ENCODE measurements around the gene RGS1.

Gene RGS1

GRCh38 chr1:192628396-192629057, 53.0 kb downstream of the RGS1 start:
- TF ChIP-seq POLR2AphosphoS5 (IDR thresholded peaks at IDR 0.05; ENCODE audit: low read depth, low read length): no peak

GRCh38 chr1:192629612-192630011, 54.0 kb downstream of the RGS1 start:
- TF ChIP-seq SIN3A (IDR thresholded peaks at IDR 0.05; ENCODE audit: borderline replicate concordance, insufficient read depth, low read length) (no peak), FOXP2 (optimal IDR thresholded peaks at IDR 0.05; ENCODE audit: borderline replicate concordance, extremely low read depth, extremely low read length, insufficient read depth) (no peak), REST (IDR thresholded peaks at IDR 0.05; ENCODE audit: insufficient read depth in 1 of 2, low read depth in 2 of 2, low read length in 2 of 2) (no peak), TAF1 (IDR thresholded peaks at IDR 0.05; ENCODE audit: borderline replicate concordance, insufficient read depth, low read length) (no peak), POLR2AphosphoS5 (IDR thresholded peaks at IDR 0.05; ENCODE audit: low read depth, low read length) (no peak)
